H9 (cell line): ENCODE measurements around the gene ADGB. TPM values are rescaled to one million over a fixed set of nuclear protein-coding genes. Genes with fewer than 3 reads are reported as not detected.

Source experiments
- DNase-seq: peaks from one replicate; pipeline ENCODE4 v3.0.0-alpha.2; 2017
- H2AFZ ChIP-seq: one replicate; pipeline ENCODE4 v1.6.1; 2013; ENCODE audit warnings: mild to moderate bottlenecking, low read length, control low read depth, moderate library complexity
- H2AK5ac ChIP-seq: 2 replicates; pipeline ENCODE4 v1.6.1; 2013; ENCODE audit warnings: low read length, control low read depth, mixed read lengths; ENCODE audit not compliant: insufficient read length
- H2BK120ac ChIP-seq: one replicate; pipeline ENCODE4 v1.6.1; 2013; ENCODE audit warnings: low read depth, mild to moderate bottlenecking, low read length, control low read depth, inconsistent platforms; ENCODE audit not compliant: poor library complexity, severe bottlenecking
- H2BK12ac ChIP-seq: 2 replicates; pipeline ENCODE4 v1.6.1; 2013; ENCODE audit warnings: low read length, control low read depth, mixed read lengths, low read depth; ENCODE audit not compliant: insufficient read length
- H2BK15ac ChIP-seq: 2 replicates; pipeline ENCODE4 v1.6.1; 2013; ENCODE audit warnings: low read depth, low read length, control low read depth
- H2BK20ac ChIP-seq: one replicate; pipeline ENCODE4 v1.6.1; 2013; ENCODE audit warnings: low read depth, mild to moderate bottlenecking, low read length, control low read depth, inconsistent platforms; ENCODE audit not compliant: poor library complexity, severe bottlenecking
- H2BK5ac ChIP-seq: 2 replicates; pipeline ENCODE4 v1.6.1; 2013; ENCODE audit warnings: low read length, control low read depth, mixed read lengths; ENCODE audit not compliant: insufficient read length
- H3K14ac ChIP-seq: 2 replicates; pipeline ENCODE4 v1.6.1; 2013; ENCODE audit warnings: low read length, control low read depth; ENCODE audit not compliant: insufficient read depth
- H3K18ac ChIP-seq: 2 replicates; pipeline ENCODE4 v1.6.1; 2013; ENCODE audit warnings: low read depth, mild to moderate bottlenecking, mixed read lengths, low read length, control low read depth; ENCODE audit not compliant: insufficient read length
- H3K23ac ChIP-seq: 2 replicates; pipeline ENCODE4 v1.6.1; 2013; ENCODE audit warnings: low read length, control low read depth, mixed read lengths, low read depth; ENCODE audit not compliant: insufficient read length
- H3K23me2 ChIP-seq: 2 replicates; pipeline ENCODE4 v1.6.1; 2013; ENCODE audit warnings: low read depth, mild to moderate bottlenecking, mixed read lengths, low read length, control low read depth; ENCODE audit not compliant: insufficient read length, poor library complexity, severe bottlenecking
- H3K27ac ChIP-seq: 2 replicates; pipeline ENCODE4 v1.5.1; 2013; ENCODE audit warnings: low read length, control low read depth, mixed read lengths, low read depth; ENCODE audit not compliant: insufficient read length
- H3K27me3 ChIP-seq: 2 replicates; pipeline ENCODE4 v1.6.1; 2013; ENCODE audit warnings: low read length, control low read depth, inconsistent platforms; ENCODE audit not compliant: insufficient read depth
- H3K4ac ChIP-seq: 2 replicates; pipeline ENCODE4 v1.6.1; 2013; ENCODE audit warnings: low read depth, mild to moderate bottlenecking, control low read depth, inconsistent platforms, low read length, moderate library complexity
- H3K4me1 ChIP-seq: 2 replicates; pipeline ENCODE4 v1.6.1; 2013; ENCODE audit warnings: low read length, control low read depth, inconsistent platforms; ENCODE audit not compliant: insufficient read depth
- H3K4me2 ChIP-seq: 2 replicates; pipeline ENCODE4 v1.6.1; 2013; ENCODE audit warnings: low read length, control low read depth, mixed read lengths; ENCODE audit not compliant: insufficient read length, insufficient read depth
- H3K56ac ChIP-seq: 2 replicates; pipeline ENCODE4 v1.6.1; 2013; ENCODE audit warnings: low read depth, mild to moderate bottlenecking, mixed read lengths, low read length, control low read depth; ENCODE audit not compliant: insufficient read length
- H3K79me1 ChIP-seq: 2 replicates; pipeline ENCODE4 v1.6.1; 2013; ENCODE audit warnings: low read depth, mild to moderate bottlenecking, moderate library complexity, low read length, control low read depth, inconsistent platforms; ENCODE audit not compliant: insufficient read depth, poor library complexity, severe bottlenecking
- H3K79me2 ChIP-seq: 2 replicates; pipeline ENCODE4 v1.6.1; 2013; ENCODE audit warnings: low read length, control low read depth, inconsistent platforms; ENCODE audit not compliant: insufficient read depth
- H3K9ac ChIP-seq: 2 replicates; pipeline ENCODE4 v1.6.1; 2013; ENCODE audit warnings: low read length, control low read depth, mixed read lengths; ENCODE audit not compliant: insufficient read length; ENCODE audit errors: extremely low read depth
- H3K9me3 ChIP-seq: one replicate; pipeline ENCODE4 v1.6.1; 2013; ENCODE audit warnings: low read depth, low read length, inconsistent platforms; ENCODE audit not compliant: control insufficient read depth
- H3T11ph ChIP-seq: one replicate; pipeline ENCODE4 v1.6.1; 2013; ENCODE audit warnings: mild to moderate bottlenecking, low read length, control low read depth, inconsistent platforms
- H4K20me1 ChIP-seq: one replicate; pipeline ENCODE4 v1.6.1; 2013; ENCODE audit not compliant: control insufficient read depth, insufficient read length, insufficient read depth
- H4K5ac ChIP-seq: 2 replicates; pipeline ENCODE4 v1.6.1; 2013; ENCODE audit warnings: low read depth, mild to moderate bottlenecking, mixed read lengths, low read length, control low read depth; ENCODE audit not compliant: insufficient read length
- H4K8ac ChIP-seq: replicated peaks from 2 replicates; pipeline ENCODE4 v1.6.1; 2013; ENCODE audit warnings: low read length, control low read depth, mixed read lengths, low read depth; ENCODE audit not compliant: insufficient read length
- H4K91ac ChIP-seq: 2 replicates; pipeline ENCODE4 v1.6.1; 2013; ENCODE audit warnings: low read depth, mild to moderate bottlenecking, moderate library complexity, mixed read lengths, low read length, control low read depth; ENCODE audit not compliant: insufficient read length
- H3K27ac Mint-ChIP-seq, 3 experiments: 2 replicates in 2 of 3; 3 replicates in 1 of 3; pipeline ENCODE4 v1.8.0; 2020 to 2021; ENCODE audit warnings: mixed read lengths in 3 of 3, mild to moderate bottlenecking in 1 of 3, moderate library complexity in 1 of 3
- H3K27me3 Mint-ChIP-seq: 2 replicates; pipeline ENCODE4 v1.8.0; 2021; ENCODE audit warnings: low read depth, mild to moderate bottlenecking, moderate library complexity, mixed read lengths
- H3K36me3 Mint-ChIP-seq, 3 experiments: 2 replicates in 2 of 3; 3 replicates in 1 of 3; pipeline ENCODE4 v1.8.0; 2020 to 2021; ENCODE audit warnings: low read depth in 3 of 3, mixed read lengths in 3 of 3; ENCODE audit not compliant: insufficient read depth in 1 of 3
- H3K4me1 Mint-ChIP-seq, 2 experiments: 2 replicates each; pipeline ENCODE4 v1.8.0; 2020; ENCODE audit warnings: mixed read lengths in 2 of 2
- H3K4me3 Mint-ChIP-seq, 2 experiments: 2 replicates in 1 of 2; 3 replicates in 1 of 2; pipeline ENCODE4 v1.8.0; 2020 to 2021; ENCODE audit warnings: mild to moderate bottlenecking in 2 of 2, mixed read lengths in 2 of 2, moderate library complexity in 1 of 2
- H3K9me3 Mint-ChIP-seq, 2 experiments: 2 replicates in 1 of 2; 3 replicates in 1 of 2; pipeline ENCODE4 v1.8.0; 2020; ENCODE audit warnings: mild to moderate bottlenecking in 2 of 2, mixed read lengths in 2 of 2, moderate library complexity in 1 of 2
- CTCF ChIP-seq: fragments of 200-600 bp; sonication (generic); conservative IDR thresholded peaks from 3 replicates; pipeline ENCODE4 v1.8.0; 2021; ENCODE audit warnings: antibody characterized with exemption, mild to moderate bottlenecking
- WGBS: extraction: QIAGEN DNeasy Blood & Tissue Kit; methylation state at CpG from one replicate; pipeline ENCODE4 v1.1.7; 2013; ENCODE audit warnings: missing lambda C conversion rate, low lambda C conversion rate, mixed read lengths; ENCODE audit not compliant: insufficient read length; ENCODE audit errors: extremely low coverage; 5-methylcytosine and 5-hydroxymethylcytosine counted together
- total RNA-seq: library from RNA; stranded (reverse); gene quantifications from 2 replicates; pipeline ENCODE4 v1.2.1, GENCODE V29; 2021

Gene ADGB
- total RNA-seq, 1 experiment from 2014 or later = not detected

- no peak overlapping the region for H2AK5ac ChIP-seq
- no peak overlapping the region for H3K4me2 ChIP-seq
- TF ChIP-seq CTCF = no peak
- H2BK12ac ChIP-seq = no peak overlapping the region
- no peaks in the 10 kb centered on the region for H3K4me1 ChIP-seq
- H3K4me1 Mint-ChIP-seq = peaks cover 5 to 6% of the 10 kb centered on the region in 2 experiments
- no peaks in the 10 kb centered on the region for H4K20me1 ChIP-seq
- H3K27me3 ChIP-seq = no peaks in the 10 kb centered on the region
- H3K79me2 ChIP-seq = no peaks in the 10 kb centered on the region
- no peak overlapping the region for H4K8ac ChIP-seq
- H3K9ac ChIP-seq = no peak overlapping the region
- no peaks in the 10 kb centered on the region for H3K79me1 ChIP-seq
- H3K23me2 ChIP-seq = peaks cover 5% of the 10 kb centered on the region
- H2BK5ac ChIP-seq = no peak overlapping the region
- H2BK120ac ChIP-seq = no peak overlapping the region
- no peaks in the 10 kb centered on the region for H3K36me3 Mint-ChIP-seq
- H3K4me3 Mint-ChIP-seq = no peak overlapping the region
- H3T11ph ChIP-seq = no peak overlapping the region
- H2BK20ac ChIP-seq = no peak overlapping the region
- no peak overlapping the region for H3K56ac ChIP-seq
- H3K27me3 Mint-ChIP-seq = no peaks in the 10 kb centered on the region
- H3K27ac Mint-ChIP-seq = no peak overlapping the region
- H3K27ac ChIP-seq = no peak overlapping the region
- H3K23ac ChIP-seq = no peak overlapping the region
- no peaks in the 10 kb centered on the region for H3K9me3 Mint-ChIP-seq
- no peak overlapping the region for H4K91ac ChIP-seq
- H3K4ac ChIP-seq = no peak overlapping the region
- H3K9me3 ChIP-seq = no peaks in the 10 kb centered on the region
- H2BK15ac ChIP-seq = no peak overlapping the region
- H3K18ac ChIP-seq = no peak overlapping the region
- H2AFZ ChIP-seq = no peak overlapping the region
- no peak overlapping the region for H4K5ac ChIP-seq
- WGBS = no CpG with 5 or more reads among the region's 4 CpGs
- no peak overlapping the region for H3K14ac ChIP-seq
- no peak for DNase-seq
Observed at GRCh38 chr6:146862508-146862919, 263.7 kb downstream of the ADGB start.
